T-helper 1 cell treated with Interleukin-12 subunit alpha and Interleukin-12 subunit beta and Interleukin-4 antibody, amounts not matched to agents 30 ng/mL and 1 ng/mL, for 36 hours (primary cell): ENCODE data around the gene AGPAT4. TPM values are rescaled to one million over a fixed set of nuclear protein-coding genes. Genes with fewer than 3 reads are reported as not detected.
"Not testable (repeated sequence)": the region's sequence is repeated elsewhere in the genome, so short reads cannot be mapped to it uniquely, and the experiment has no call there.

Experiments
- intact Hi-C: fragments of 100-400 bp; cut with micrococcal nuclease; formaldehyde crosslinking; loops from one replicate; pipeline ENCODE4 v1.15.1; 2024
- total RNA-seq: library from RNA; stranded (reverse); gene quantifications from 2 replicates; pipeline ENCODE4 v1.2.3, GENCODE V29; 2022

The AGPAT4 gene
- total RNA-seq, 1 donor from 2014 or later = 20.7 TPM

- intact Hi-C loops = loop anchor here (5.0 kb wide), 1 partner anchor 147 kb away; the partner anchor contains the start of gene AGPAT4
These were observed 148.3 kb downstream of the AGPAT4 start for GRCh38 chr6:161125591-161125990.

- intact Hi-C loops = not testable (repeated sequence)
These were observed 150.5 kb downstream of the AGPAT4 start for GRCh38 chr6:161123319-161123718.

DNA sequence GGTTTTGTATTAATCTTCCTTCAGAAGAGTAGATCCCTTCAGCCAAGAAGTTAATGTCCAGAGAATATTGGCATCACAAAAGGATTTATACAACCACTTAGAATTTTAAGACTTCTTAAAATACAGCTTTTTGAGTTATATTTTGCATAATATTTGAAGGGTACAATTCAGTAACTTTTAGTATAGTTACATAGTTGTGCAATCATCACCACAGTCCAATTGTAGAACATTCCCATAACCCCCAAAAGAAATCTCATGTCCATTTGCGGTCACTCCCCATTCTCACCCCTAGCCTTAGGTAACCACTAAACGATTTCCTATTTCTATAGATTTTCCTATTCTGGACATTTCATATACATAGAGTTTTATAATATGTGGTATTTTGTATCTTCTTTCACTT, 155.9 kb downstream of the AGPAT4 start:
- intact Hi-C loops = no loop called here

GRCh38 chr6:161117308-161117707, 156.6 kb downstream of the AGPAT4 start:
- intact Hi-C loops = no loop called here

- intact Hi-C loops = no loop called here
These were observed 157.3 kb downstream of the AGPAT4 start for GRCh38 chr6:161116554-161116953.

GRCh38 chr6:161115468-161115867, 158.4 kb downstream of the AGPAT4 start:
- intact Hi-C loops = no loop called here

DNA sequence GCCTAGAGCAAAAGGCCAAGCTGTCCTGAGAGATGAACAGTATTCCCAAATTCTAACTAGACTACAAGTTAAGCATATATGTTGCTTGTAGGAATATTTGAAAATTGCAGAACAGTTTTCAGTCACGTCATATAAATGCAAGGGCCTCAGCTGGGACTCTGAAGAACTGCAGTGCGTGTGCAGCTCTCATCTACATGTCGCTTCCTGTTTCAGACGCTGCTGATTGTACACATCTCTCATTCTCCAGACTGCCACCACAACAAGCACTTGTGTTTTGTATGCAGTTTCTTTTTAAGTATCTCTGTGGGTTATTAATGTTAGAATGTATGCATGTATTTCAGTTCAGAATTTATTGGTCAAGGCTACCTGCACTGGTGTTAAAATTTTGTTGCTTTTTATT, 162.6 kb downstream of the AGPAT4 start:
- intact Hi-C loops = loop anchor here (1.0 to 5.0 kb wide), 6 partner anchors 17 to 259 kb away; partner anchors contain the start of genes AGPAT4 and MAP3K4

DNA sequence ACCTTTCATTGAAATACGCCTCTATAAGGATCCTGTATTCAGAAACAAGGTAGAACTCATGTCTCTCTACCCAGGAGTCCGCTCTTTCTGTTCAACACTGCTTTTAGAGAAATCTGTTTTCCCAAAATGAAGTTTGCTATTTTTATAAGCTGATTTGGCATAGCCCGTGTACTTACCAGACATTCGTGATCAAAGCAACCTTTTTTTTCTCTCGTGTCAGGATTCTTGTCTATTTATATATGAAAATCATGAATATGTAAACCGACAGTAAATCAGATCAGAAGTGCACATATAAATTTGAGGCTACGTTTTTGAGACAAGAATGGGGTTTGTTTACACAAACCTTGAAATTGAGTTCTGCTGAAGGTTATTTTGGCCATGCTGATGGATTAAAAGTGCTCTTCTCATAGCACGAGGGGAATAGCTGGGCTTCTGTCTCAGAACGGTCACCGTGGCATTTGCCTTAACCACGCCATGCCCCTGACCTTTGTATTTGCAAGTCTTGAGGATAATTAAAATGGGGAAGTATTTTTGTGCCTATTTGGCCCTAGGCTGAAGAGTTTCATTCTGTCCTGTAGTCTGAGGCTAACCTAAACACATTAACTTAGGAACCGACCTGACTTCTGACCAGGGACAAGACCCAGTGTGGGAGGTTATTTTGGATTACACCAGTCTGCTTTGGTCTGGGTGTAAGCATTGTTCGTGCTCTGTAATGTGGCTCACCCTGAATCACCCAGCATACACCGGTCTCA, 163.7 kb downstream of the AGPAT4 start:
- intact Hi-C loops = loop anchor here (2.0 to 5.0 kb wide), 4 partner anchors 117 to 178 kb away; partner anchors contain the start of genes AGPAT4 and MAP3K4

GRCh38 chr6:161109366-161109765, 164.5 kb downstream of the AGPAT4 start:
- intact Hi-C loops = no loop called here

DNA sequence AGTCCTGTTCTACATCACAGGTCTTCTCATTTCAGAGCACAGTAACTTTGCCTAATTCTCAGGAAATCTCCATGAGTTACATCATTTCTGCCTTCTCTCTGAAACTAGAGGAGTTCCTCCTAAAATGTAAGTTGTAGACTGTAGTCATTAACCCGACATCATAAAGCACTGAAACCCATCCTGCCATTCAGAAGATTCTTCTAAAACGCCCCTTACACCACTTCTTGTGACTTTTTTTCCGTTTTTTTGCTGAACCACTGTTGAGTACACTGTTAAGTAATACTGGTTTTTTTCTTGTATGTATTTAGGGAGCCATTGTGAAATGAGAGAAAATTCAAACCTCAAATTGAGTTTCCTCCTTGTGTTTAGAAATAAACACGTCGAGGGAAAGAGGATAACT, 164.9 kb downstream of the AGPAT4 start:
- intact Hi-C loops = no loop called here

GRCh38 chr6:161107779-161108730, 165.8 kb downstream of the AGPAT4 start:
- intact Hi-C loops = no loop called here

DNA sequence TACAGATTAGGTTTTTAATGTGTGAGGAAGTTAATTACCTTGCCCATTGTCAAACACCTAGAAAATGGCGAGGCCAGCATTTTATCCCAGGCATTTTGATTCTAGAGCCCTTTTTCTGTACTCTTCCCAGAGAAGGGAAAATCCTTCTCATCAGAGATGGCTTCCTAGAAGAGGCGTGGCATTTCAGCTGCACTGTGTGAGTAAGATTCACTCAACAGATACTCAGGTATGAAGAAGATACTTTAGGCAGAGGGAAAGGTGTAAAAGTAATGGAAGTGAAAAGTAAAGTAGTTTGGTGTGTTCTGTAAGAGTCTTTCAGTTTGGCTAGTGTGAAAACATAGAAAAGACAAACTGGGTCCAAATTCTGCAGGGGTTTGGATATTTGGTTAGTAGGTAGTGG, 168.5 kb downstream of the AGPAT4 start:
- intact Hi-C loops = no loop called here

DNA sequence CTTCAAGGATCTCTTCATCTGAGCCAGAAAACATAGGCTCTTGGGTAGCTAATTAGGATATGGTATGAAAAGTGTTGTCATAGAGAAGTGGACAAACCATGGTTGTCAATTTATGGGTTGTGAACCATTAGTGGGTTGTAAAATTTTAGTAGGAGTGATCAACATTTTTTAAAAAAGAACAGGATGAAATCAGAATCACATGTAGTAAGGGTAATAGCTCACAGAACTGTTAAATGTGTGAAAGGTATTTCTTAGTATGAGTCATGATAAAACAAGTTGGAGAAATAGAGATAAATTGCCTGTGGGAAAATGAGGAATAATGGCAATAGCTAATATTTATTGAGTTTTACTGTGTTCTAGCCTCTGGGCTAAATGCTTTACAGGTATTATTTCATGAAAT, 168.9 kb downstream of the AGPAT4 start:
- intact Hi-C loops = no loop called here

DNA sequence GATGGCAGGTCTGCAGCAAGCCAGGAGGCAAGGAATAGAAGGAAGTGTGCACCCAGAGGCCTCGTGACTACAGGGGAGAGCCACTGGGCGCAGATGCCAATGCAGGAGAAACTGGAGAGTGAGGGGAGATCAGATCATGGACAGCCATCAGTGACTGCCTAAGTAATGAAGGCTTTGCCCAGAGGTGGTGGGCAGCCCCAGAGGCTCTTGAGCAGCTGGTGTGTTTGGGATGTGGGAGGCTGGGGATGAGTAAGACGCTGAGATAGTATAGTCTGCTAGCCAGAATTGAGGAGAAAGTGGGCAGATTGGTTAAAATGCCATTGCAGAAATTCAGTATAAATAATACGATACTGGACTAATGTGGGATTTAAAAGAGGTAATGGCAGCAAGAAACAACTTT, 170.4 kb downstream of the AGPAT4 start:
- intact Hi-C loops = no loop called here

DNA sequence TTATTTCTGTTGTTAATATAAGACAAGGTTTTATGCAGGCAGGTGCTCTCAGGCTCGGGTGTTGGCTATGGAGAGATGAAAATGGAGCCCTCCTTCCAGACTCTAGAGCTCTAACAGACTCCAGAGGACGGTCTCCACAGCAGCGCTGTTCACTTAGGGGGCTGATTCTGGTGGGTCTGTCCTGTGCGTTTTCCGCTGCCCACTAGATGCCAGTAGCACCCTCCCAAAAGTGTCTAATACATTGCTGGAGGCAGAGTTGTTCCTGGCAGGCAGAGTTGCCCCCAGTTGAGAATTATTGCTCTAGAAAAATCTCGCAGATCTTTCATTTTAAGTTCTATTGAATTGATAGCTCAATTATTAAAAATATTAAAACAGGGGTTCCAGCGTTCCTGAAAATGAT, 172.3 kb downstream of the AGPAT4 start:
- intact Hi-C loops = loop anchor here (1.0 kb wide), 1 partner anchor 269 kb away; no protein-coding TSS in a partner anchor

DNA sequence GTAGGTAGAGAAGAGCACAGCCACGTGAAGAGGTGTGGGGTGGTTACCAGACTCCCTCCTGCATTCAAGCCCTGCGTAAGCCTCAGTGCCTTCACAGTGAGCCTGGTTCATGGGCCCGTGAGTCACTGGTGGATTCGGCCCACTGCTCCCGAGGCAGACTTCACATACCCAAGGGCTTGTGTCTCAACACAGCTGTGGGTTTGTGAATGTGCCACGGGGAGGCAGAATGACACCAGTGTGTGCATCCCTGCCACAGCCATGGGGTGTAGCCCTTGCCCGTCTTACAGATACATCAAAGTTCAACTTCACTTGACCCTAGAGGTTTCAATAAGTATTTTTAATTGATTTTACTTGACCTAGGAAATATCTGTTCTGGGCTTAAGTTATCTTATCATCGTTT, 173.8 kb downstream of the AGPAT4 start:
- intact Hi-C loops = no loop called here

GRCh38 chr6:161095916-161096315, 177.9 kb downstream of the AGPAT4 start:
- intact Hi-C loops = no loop called here

- intact Hi-C loops = no loop called here
These were observed 178.9 kb downstream of the AGPAT4 start for GRCh38 chr6:161094955-161095354.

DNA sequence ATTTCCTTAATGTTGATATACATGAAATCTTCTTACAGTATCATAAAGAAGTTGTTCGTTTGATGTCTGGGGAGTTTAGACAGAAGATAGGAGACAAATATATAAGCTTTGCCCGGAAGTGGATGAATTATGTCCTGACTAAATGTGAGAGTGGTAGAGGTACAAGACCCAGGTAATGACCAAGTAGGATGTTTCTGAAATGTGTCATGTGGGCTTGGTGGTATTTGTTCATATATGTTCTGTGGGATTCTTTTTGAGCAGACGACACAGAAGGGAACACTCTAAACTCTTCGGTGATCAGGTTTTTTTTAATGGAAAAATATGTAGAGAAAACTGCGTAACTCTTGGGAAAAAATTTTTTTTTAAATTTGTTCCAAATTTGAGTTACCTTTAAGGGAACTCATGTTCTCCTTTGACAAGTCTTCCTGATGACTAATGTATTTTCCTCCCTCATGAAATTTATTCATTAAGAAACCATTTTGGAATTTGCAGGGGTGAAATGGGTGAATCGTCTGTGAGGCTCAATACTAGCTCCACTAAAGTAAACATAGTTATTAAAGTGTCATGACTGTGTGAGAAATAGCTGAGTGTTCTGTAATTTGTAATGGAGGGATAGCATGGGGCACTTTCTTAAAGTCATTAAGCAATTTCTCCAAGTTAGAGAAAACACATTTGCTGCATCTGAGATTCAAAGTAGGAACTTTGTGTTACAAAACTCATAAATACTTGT, 181.7 kb downstream of the AGPAT4 start:
- intact Hi-C loops = no loop called here

GRCh38 chr6:161091151-161091550, 182.7 kb downstream of the AGPAT4 start:
- intact Hi-C loops = no loop called here

GRCh38 chr6:161088676-161089328, 185.1 kb downstream of the AGPAT4 start:
- intact Hi-C loops = no loop called here
